K562 treated with DMSO at 1 percent for 48 hours (cell line): Measurements from ENCODE around the gene ARHGAP33. TPM values are rescaled to one million over a fixed set of nuclear protein-coding genes. Genes with fewer than 3 reads are reported as not detected.

Source experiments
- total RNA-seq: library from RNA; unstranded; fragments of 300-600 nt; gene quantifications from 2 replicates; pipeline ENCODE4 v1.2.3, GENCODE V29; 2022; ENCODE audit warnings: low replicate concordance; ENCODE audit errors: extremely low read depth

The ARHGAP33 gene, protein sequence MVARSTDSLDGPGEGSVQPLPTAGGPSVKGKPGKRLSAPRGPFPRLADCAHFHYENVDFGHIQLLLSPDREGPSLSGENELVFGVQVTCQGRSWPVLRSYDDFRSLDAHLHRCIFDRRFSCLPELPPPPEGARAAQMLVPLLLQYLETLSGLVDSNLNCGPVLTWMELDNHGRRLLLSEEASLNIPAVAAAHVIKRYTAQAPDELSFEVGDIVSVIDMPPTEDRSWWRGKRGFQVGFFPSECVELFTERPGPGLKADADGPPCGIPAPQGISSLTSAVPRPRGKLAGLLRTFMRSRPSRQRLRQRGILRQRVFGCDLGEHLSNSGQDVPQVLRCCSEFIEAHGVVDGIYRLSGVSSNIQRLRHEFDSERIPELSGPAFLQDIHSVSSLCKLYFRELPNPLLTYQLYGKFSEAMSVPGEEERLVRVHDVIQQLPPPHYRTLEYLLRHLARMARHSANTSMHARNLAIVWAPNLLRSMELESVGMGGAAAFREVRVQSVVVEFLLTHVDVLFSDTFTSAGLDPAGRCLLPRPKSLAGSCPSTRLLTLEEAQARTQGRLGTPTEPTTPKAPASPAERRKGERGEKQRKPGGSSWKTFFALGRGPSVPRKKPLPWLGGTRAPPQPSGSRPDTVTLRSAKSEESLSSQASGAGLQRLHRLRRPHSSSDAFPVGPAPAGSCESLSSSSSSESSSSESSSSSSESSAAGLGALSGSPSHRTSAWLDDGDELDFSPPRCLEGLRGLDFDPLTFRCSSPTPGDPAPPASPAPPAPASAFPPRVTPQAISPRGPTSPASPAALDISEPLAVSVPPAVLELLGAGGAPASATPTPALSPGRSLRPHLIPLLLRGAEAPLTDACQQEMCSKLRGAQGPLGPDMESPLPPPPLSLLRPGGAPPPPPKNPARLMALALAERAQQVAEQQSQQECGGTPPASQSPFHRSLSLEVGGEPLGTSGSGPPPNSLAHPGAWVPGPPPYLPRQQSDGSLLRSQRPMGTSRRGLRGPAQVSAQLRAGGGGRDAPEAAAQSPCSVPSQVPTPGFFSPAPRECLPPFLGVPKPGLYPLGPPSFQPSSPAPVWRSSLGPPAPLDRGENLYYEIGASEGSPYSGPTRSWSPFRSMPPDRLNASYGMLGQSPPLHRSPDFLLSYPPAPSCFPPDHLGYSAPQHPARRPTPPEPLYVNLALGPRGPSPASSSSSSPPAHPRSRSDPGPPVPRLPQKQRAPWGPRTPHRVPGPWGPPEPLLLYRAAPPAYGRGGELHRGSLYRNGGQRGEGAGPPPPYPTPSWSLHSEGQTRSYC
- not detected in 2 replicates for total RNA-seq

GRCh38 chr19:35775298-35776101 is at the start of gene ARHGAP33:
Gene ARHGAP33, plus strand, starts transcription at chr19:35775564. Its CDS starts 95 bp downstream, at chr19:35775659.

DNA sequence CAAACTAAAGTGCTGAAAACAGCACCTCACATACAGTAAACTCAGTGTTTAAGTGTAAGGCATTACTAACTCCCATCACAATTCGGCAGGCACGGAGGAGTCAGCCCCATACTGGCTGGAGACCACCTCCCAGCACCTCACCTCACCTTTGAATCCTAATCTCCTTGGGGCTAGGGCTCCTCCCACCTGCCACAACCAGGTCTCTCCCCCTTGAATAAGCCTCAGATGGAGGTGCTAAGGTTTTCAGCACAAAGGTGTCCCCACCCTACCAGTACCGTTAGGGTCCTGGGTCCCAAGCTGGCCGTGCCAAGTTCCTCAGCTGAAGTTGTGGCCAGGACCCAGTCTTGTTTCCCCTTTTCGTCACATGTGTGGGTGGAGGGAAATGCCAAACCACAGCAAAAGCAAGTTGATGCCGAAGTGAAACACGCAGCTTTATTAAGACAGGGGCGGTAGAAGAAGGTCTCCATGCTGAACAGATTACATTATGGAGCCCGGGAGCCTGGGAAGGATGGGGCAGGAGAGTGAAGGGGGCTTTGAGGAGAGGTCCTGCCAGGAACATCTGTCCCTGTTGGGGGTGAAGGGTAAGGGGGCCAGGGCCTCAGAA is 33.1 kb upstream of the ARHGAP33 start, which contains the start of gene IGFLR1:
IGFLR1 (minus strand) TSS at position 332 of the 604 bp plus-strand sequence. CDS start 1,272 bp downstream, outside the sequence.

DNA sequence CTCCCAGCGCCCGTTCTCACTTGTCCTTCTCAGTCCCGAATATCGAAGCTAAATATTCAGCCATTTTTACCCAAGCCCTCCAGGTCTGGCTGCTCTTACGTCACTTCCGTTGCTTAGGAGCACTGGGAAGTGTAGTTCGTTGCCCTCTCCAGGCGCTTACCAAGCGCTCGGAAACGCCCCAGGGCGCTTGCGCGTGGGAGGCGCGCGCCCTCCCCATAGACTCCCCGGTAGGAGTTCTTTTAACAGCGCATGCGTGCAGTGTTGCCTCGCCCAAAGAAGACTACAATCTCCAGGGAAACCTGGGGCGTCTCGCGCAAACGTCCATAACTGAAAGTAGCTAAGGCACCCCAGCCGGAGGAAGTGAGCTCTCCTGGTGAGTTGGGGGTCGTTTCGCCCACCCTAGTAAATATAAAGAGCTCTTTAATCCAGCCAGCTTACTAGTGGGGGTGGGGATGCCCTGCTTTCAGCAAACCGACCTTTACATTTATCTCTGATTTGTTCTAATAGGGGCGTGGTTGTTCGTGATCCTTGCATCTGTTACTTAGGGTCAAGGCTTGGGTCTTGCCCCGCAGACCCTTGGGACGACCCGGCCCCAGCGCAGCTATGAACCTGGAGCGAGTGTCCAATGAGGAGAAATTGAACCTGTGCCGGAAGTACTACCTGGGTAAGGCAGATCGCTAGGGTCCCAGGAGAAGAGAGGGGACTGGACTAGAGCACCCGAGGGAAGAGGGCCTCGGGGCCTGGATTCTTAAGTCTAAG is 29.9 kb upstream of the ARHGAP33 start, which contains the start of the genes PSENEN and U2AF1L4:
PSENEN (plus strand) TSS at position 324 of the 759 bp plus-strand sequence; CDS start at position 604, 280 bp downstream.
U2AF1L4 (minus strand) TSS at position 91 of the 759 bp plus-strand sequence; CDS start at position 64, 27 bp downstream.

DNA sequence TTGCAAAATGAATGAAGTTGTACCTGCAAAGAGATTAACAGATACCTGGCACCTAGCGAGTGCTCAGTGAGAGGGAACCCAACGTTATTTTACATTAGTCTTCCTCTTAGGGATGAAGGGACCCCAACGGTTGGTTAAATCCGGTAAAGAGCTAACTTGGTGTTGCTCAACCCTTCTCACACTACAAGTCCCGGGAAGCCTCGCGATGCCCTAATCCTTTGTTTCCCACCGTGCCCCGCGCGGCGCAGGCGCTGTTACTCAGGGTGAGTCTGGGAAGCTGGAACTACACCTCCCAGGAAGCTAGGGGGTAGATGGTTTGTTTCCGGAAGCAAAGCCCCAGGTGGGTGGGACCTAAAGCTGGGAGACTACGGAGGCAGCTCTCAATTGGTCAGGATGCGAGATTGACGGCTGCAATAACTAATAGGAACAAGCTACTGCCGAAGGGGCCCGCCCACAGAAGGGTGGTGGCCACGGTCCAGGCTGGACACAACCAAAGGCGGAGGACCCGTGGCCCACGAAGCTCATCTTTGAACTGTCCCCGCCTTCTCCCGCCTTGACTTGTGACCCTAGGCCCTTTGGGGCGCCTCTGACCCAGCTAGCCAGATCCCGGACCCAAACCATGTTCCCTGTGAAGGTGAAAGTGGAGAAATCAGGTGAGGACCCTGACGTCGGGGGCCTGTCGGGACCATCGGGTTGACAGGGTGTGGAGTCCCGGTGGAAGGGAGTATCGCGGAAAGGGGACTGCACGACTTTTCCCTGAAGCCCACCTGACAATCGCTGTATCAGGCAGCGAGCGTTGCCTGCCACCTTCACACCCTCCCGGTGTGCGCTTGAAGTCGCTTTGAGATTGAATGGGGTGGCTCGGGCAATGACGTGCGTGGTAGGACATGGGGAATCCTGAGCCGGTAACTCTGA is 27.0 kb upstream of the ARHGAP33 start, which contains the start of gene LIN37:
LIN37 (plus strand) TSS at position 471 of the 915 bp plus-strand sequence; CDS start at position 620, 149 bp downstream.

DNA sequence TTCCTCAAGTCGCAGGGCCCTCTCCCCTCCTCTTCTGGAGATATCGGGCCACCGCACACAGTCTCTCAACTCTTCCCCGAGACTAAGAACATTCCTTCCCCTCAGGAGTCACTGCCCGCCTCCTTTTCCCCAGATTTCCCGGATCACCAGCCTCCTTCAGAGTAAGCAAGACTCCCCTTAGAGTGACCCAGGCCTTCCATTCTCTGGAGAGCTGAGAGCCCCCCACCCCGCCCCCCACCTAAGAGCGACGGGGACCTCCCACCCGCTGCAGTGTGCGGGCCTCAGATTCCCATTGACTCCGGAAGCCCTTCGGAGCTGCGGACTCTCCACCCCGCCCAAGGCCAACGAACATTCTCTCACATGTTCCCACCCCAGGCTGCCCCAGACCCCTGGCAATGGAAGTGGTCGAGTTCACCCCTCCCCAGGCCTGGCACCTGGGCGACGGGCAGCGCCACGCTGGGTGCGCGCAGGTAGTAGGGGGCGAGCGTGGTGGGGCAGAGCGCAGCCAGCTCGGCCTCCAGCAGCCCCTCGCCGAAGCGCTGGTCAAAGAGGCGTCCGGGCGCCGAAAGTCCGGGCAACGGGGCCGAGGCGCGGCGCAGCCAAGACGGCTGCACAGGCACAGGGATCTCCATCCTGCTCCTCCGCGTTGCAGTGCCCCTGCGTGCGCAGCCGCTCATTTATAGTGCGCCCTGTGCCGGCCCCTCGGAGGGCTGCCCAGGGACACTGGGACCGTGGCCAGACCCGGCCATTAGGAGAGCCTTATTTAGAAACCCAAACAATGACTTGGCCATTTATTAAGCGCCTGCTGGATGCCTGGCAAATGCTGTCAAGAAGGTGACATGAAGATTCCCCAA is 18.8 kb upstream of the ARHGAP33 start, which contains the start of gene HSPB6:
HSPB6 (minus strand) TSS at position 653 of the 854 bp plus-strand sequence; CDS start at position 632, 21 bp downstream.

GRCh38 chr19:35757749-35758608 is 17.4 kb upstream of the ARHGAP33 start, which contains the start of gene PROSER3:
Gene PROSER3, plus strand, starts transcription at chr19:35758176. Its CDS starts 40 bp downstream, at chr19:35758216.

GRCh38 chr19:35812220-35813042 is 37.1 kb downstream of the ARHGAP33 start, which contains the start of gene PRODH2:
Gene PRODH2, minus strand, starts transcription at chr19:35812845. Its CDS starts 40 bp downstream, at chr19:35812805.

Other genes starting within 250 kb of the ARHGAP33 start
- gene SBSN, start 247.3 kb upstream of the ARHGAP33 start, total RNA-seq = not detected in 2 replicates
- gene GAPDHS, start 242.1 kb upstream of the ARHGAP33 start, total RNA-seq = not detected in 2 replicates
- not detected in 2 replicates for gene TMEM147, start 229.9 kb upstream of the ARHGAP33 start, total RNA-seq
- gene ATP4A, start 211.9 kb upstream of the ARHGAP33 start, total RNA-seq = not detected in 2 replicates
- gene PMIS2, start 189.4 kb upstream of the ARHGAP33 start, total RNA-seq = not detected in 2 replicates
- not detected in 2 replicates for gene HAUS5, start 162.8 kb upstream of the ARHGAP33 start, total RNA-seq
- gene RBM42, start 146.5 kb upstream of the ARHGAP33 start, total RNA-seq = not detected in 2 replicates
- gene ETV2, start 133.8 kb upstream of the ARHGAP33 start, total RNA-seq = not detected in 2 replicates
- gene COX6B1, start 127.2 kb upstream of the ARHGAP33 start, total RNA-seq = not detected in 2 replicates
- not detected in 2 replicates for gene UPK1A, start 109.0 kb upstream of the ARHGAP33 start, total RNA-seq
- gene ZBTB32, start 71.0 kb upstream of the ARHGAP33 start, total RNA-seq = not detected in 2 replicates
- gene KMT2B, start 57.6 kb upstream of the ARHGAP33 start, total RNA-seq = 67.8 TPM in 1 of 2 replicates, not detected in the other
- not detected in 2 replicates for gene IGFLR1, start 33.1 kb upstream of the ARHGAP33 start, total RNA-seq
- not detected in 2 replicates for gene U2AF1L4, start 30.1 kb upstream of the ARHGAP33 start, total RNA-seq
- gene PSENEN, start 29.9 kb upstream of the ARHGAP33 start, total RNA-seq = not detected in 2 replicates
- gene LIN37, start 27.0 kb upstream of the ARHGAP33 start, total RNA-seq = not detected in 2 replicates
- gene HSPB6, start 18.5 kb upstream of the ARHGAP33 start, total RNA-seq = not detected in 2 replicates
- gene PROSER3, start 17.4 kb upstream of the ARHGAP33 start, total RNA-seq = not detected in 2 replicates
- not detected in 2 replicates for gene PRODH2, start 37.3 kb downstream of the ARHGAP33 start, total RNA-seq
- gene NPHS1, start 76.9 kb downstream of the ARHGAP33 start, total RNA-seq = not detected in 2 replicates
- gene KIRREL2, start 81.3 kb downstream of the ARHGAP33 start, total RNA-seq = not detected in 2 replicates
- not detected in 2 replicates for gene APLP1, start 93.0 kb downstream of the ARHGAP33 start, total RNA-seq
- not detected in 2 replicates for gene NFKBID, start 125.0 kb downstream of the ARHGAP33 start, total RNA-seq
- gene HCST, start 127.0 kb downstream of the ARHGAP33 start, total RNA-seq = not detected in 2 replicates
- not detected in 2 replicates for gene TYROBP, start 132.7 kb downstream of the ARHGAP33 start, total RNA-seq
- gene LRFN3, start 160.8 kb downstream of the ARHGAP33 start, total RNA-seq = not detected in 2 replicates
- gene SDHAF1, start 219.6 kb downstream of the ARHGAP33 start, total RNA-seq = not detected in 2 replicates
- gene SYNE4, start 233.2 kb downstream of the ARHGAP33 start, total RNA-seq = not detected in 2 replicates
- gene ALKBH6, start 238.6 kb downstream of the ARHGAP33 start, total RNA-seq = not detected in 2 replicates